Measurements from ENCODE around the gene PTGDS.

PTGDS gene

DNA sequence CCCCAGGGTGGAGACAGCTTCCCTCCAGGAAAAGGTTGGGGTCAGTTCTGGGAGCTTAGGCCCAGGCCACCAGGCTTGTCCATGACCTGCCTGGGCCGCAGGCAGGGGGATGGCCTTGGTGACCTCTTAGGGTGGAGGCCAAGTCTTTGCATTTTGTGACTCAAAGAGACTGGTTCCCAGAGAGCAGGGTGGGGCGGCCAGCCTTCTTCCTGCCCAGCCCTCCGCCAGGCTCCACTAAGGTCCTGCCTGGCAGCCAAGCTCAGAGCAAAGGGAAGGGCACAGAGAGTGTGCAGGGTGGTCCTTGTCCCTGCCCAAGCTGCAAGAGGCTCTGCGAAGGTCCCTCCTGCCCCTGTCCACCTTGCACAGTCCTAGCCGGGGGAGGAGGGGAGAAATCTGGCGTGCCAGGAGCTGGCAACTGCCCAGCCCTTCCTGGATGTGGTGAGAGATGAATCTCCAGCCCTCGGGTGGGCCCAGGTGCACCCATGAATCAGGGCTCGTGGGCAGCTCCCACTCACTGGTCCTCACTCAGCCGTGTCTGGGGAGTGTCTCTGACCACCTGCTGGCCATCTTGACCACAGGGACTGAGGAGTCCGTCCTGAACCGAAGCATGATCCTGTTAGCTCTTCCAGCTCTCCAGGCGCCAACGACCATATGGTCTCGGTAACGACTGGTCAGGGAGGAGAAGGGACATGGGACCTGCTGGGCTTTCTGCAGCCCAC, 2.3 kb upstream of the PTGDS start:
- no peak for DNase-seq

DNA sequence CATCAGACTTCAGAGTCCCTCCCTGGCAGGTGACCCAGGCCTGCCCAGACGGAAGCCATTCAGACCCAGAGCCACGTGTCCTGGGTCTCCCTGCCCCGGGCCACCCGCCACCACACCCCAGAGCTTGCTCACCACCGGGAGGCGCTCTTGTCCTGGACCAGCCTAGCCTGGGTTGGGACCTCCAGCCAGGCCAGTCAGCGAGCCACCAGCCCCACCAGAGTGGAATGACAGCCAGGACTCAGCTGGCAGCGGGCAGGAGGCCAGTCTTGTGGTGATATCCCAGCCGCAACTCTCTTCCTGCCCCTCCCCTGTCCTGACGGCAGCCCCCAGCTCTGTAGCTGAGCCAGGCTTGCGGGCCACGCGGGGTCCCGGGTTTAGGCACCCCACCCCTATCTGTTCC, 1.7 kb upstream of the PTGDS start:
- no peak for DNase-seq

DNA sequence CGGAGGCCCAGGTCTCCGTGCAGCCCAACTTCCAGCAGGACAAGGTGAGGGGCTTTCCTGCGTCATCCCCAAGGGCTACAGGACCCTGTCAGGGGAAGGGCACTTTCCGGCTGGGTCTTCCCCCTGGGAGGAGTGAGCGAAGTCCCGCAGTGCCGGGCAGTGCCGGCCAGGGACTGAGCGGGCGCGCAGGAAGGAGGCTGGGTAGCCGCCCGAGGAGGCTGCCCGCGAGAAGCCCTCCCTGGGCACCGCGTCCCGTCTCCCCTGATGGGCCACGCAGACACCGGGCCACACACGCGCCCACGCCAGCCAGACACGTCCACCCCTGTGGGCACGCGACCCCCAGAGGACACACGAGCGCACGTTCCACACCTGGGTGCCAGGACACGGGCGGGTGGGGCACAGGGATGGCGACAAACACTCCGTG, 357 bp downstream of the PTGDS start:
- no peak for DNase-seq

DNA sequence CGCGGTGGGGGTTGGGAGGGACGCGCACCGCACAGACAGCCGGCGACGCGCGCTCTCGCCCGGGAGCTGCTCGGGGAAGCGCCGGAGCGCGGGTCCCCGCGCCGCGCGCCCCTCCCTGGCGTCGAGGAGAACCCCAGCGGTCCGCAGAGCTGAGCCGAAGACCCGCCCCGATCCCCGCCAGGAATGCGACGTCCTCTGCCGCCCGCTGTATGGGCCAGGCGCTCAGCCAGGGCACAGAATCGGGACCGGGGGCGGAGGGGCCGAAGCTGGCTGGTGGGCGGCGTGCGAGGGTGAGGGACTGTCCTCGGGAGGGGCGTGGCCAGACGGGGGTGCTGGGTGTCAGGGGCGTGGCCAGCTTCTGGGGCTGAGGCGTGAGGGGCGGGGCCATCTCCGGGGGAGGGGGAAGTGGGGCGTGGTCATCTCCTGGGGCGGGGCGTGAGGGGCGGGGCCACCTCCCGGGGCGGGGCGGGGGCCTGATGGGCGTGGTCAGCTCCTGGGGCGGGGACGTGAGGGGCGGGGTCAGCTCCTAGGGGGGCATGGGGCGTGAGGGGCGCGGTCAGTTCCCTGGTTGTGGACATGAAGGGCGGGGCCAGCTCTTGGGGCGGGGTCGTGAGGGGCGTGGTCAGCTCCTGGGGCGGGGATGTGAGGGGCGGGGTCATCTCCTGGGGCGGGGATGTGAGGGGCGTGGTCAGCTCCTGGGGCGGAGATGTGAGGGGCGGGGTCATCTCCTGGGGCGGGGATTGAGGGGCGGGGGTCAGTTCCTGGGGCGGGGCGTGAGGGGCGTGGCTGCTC, 965 bp downstream of the PTGDS start:
- DNase-seq, result peak; percentile 45

DNA sequence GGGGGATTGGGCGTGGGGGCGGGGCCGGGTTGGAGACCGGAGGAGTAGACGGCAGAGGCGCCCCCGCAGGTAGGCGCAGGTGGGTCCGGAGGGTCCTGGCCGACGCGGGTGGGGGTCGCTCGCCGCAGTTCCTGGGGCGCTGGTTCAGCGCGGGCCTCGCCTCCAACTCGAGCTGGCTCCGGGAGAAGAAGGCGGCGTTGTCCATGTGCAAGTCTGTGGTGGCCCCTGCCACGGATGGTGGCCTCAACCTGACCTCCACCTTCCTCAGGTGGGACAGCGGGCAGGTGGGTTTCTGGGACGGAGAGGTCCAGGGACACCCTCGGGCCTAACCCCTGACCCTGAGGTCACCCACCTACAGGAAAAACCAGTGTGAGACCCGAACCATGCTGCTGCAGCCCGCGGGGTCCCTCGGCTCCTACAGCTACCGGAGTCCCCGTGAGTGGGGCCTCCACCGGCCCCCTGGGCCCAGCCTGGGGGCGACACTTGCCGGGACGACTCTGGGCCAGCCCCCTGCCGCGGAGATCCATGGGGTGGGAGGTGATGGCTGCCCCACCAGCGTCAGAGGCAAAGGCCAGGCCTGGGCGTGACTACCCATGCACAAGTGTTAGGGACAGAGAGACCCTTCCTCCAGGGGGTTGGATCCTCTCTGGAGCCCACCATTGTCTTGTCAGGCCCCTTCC, 1.7 kb downstream of the PTGDS start:
- no peak for DNase-seq

DNA sequence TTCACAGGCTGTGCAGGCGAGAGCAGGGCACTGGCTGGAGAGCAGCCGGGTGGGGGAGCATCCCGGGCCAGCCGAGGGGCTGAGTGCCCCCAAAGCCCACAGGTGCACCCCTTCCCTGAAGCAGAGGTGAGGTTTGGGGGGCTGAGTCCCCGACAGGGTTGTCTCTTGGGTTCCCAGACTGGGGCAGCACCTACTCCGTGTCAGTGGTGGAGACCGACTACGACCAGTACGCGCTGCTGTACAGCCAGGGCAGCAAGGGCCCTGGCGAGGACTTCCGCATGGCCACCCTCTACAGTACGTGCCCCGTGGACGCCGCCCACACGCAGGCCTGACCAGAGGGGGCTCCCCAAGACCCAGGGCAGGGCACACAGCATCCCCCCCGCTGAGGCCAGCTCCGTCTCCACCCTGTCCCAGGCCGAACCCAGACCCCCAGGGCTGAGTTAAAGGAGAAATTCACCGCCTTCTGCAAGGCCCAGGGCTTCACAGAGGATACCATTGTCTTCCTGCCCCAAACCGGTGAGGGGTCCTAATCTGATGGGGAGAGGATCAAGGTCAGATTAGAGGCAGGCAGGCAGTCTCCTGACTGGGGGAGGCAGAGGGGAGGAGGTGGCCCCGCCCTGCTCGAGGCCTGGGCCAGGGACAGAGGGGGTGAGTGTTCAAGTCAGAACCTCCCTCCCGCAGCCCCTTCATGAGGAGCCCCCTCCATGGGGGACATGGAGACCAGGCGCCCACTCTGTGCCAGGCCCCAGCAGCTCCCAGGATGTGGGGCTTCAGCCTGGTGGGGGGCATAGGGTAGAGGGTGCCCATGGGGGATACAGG, 2.7 kb downstream of the PTGDS start:
- DNase-seq, result no peak

DNA sequence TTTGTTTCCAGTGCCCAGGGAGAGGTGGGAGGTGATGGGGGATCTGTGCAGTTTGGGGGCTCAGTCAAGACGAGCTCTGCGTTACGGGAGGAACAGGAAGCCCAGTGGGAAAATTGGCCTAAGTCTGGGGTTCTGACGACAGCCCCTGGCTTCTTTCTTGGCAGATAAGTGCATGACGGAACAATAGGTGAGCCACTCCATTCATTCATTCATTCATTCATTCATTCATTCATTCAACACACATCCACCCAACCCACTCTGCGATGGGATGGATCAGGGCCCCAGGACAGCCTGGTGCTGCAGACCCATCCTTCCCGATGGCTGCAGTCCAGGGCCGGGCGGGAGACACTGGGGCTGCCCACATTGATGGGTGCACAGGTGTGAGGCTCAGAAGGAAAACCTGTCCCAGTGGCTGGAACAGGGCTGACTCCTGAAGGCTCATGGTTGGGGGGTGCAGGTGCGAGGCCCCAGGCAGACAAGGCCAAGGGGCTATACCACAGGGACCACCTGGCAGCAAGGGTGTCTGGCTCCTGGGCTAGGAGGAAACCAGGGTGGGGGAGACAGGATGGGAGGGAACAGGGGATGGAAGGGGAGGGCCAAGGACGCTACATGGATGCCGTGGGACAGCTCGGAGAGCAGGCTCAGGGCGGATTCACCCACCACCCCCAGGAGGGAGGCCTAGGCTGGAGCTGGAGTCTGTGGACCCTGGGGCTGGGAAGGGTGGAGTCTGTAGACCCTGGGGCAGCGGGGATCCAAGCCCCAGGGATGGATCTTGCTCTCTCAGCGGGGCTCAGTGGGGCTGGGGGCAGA, 3.6 kb downstream of the PTGDS start:
- no peak for DNase-seq

DNA sequence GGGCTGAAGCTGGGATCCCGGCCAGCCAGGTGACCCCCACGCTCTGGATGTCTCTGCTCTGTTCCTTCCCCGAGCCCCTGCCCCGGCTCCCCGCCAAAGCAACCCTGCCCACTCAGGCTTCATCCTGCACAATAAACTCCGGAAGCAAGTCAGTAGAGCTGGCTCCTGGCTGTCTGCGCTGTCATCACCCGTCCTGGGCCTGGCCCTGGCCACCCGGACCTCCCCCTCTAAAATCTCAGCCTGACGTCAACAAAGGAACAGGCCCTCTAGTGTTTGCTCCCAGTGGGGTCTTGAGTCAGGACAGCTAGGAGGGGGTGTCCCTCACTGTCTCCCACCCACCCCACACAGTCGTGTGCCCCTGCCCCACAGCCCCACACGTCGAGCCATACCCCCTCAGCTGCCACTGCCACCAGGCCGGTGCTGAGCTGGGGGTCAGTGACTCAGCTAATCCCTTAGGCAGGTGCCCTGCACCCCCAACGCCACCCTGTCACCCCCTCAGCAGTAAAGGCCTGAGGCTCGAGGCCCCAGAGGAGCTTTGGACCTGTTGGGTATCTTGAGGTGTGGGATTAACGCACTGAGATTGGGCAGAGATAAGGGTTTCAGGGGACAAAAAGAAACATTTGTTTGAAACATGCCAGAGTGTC, 4.4 kb downstream of the PTGDS start:
- no peak for DNase-seq

DNA sequence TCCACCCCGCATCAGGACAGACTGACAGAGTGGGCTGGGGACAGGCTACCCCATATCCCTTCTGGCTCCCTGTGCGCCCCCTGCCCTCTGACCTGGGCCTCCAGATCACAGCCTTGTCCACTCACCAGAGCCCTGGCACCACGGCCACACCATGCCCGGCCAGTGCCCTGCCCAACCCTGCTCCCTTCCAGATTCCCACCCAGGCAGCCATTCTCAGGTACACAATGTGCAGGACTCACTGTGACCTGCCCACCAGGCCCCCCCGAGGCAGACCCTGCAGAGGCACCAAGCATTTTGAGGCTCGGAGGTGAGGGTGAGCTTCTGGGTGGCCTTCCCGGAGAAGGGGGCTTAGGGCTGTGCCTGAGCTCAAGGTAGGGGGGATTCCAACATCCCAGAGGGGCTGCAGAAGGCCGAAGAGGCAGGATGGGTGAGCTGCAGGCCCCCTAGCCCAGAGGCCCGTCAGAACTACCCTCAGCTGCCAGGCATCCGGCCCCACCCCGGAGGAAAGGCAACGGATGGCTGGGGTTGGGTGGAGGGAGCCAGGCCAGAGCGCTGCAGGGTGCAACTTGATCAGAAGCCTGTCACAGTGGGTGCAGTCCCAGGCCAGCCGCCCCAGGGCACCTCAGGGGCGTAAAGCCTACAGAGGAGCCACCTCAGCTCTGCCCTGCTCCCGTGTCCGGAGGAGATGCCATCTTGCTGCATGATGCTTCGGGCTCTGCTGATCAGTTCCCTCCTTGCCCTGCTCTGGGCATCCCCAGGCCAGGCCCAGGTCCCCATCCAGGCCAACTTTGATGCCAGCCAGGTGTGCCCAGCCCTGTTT, 5.1 kb downstream of the PTGDS start, which contains the start of gene LCNL1:
LCNL1 (plus strand) TSS at position 762 of the 820 bp plus-strand sequence. CDS start 594 bp downstream, outside the sequence.
- no peak for DNase-seq

DNA sequence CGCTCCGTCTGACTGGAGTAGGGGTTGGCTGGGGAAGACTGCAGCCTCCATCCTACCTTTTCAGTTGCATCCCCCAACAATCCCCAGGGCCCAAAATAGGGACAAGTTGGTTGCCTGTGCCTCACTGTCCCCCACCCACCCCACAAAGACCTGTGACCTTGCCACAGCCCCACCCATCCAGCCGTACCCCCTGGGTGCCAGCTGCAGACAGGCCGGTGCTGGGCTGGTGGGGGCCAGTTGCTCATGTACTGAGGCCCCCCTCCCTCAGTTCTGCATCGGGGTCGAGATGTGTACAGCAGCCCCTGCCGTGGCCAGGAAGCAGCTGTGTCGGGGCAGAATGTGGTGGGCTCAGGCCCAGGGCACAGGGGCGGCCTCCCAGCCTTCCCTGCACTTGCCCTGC, 5.9 kb downstream of the PTGDS start:
- no peak for DNase-seq

DNA sequence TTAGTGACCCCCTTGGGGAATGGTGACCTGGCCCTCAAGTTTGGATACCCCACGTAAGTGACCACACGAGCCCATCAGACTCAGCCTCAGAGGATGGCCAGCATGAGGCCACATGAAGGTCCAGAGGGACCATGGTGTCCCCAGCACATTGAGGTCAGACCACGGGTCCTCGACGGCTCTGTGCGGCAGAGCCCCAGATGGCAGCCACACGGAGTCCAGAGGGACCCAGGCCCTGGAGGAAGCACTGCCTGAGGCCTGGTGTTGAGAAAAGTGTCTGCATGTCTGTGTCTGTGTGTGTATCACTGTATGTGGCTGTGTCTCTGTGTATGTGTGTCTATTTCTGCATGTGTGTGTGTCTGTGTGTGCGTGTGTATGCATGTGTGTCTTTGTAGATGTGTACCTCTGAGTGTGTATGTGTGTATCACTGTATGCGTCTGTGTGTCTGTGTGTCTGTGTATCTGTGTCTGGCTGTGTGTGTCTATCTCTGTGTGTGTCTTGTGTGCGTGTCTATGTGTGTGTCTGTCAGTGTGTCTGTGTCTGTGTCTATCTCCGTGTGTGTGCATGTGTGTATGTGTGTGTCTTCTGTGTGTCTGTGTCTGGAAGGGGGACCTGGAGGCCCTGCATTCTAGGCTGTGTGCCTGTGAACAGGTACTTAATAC, 6.5 kb downstream of the PTGDS start:
- DNase-seq, result no peak

DNA sequence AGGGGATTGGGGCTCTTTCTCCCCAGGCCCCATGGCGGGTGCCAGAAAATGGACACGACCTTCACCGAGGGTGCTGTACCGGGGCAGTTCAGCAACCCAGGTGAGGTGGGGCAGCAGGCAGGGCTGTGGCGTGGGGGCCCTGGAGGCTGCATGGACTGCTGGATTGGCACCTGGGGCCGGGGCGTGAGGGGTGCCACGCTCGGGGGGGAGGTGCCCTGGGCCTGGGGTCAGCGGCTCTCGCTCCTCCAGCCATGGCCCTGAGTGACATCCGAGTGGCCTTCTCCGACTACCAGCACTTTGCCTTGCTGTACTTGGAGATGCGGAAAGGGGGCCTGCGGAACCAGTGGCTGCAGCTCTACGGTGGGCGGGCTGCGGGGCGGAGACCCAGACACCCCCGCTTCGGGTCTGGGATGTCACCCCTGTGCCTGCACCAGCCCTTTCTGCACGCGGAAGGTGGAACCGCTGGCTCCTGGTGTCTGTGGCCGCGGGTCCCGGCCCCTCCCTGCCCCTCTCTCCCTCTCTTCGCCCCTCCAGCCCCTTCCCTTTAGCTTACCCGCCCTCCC, 7.2 kb downstream of the PTGDS start:
- no peak for DNase-seq

DNA sequence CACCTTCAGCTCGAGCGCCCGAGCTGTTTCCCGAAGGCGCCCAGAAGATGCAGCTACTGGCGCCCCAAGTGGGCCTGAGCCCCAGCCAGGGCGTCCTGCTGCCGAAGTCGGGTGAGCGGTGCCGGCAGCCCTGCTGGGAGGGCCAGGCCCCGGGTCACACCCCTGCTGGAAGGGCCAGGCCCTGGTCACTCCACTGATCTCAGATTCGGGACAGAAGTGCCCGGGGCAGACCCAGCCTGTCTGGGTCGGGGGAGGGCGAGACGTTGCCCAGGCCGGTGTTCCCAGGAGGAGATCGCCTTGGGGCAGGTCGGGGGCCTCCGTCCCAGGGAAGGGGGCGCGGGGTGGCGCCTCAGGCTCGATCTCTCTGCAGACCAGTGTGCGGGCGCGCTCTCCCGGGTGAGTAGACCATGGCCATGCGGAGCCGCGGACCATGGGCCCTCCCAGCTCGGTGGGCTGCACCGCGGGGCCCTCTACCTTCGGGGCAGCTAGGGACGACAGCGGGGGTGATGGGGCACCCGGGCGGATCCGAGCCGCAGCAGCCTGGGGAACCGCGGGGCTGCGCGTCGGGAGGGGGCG, 7.8 kb downstream of the PTGDS start:
- no peak for DNase-seq

DNA sequence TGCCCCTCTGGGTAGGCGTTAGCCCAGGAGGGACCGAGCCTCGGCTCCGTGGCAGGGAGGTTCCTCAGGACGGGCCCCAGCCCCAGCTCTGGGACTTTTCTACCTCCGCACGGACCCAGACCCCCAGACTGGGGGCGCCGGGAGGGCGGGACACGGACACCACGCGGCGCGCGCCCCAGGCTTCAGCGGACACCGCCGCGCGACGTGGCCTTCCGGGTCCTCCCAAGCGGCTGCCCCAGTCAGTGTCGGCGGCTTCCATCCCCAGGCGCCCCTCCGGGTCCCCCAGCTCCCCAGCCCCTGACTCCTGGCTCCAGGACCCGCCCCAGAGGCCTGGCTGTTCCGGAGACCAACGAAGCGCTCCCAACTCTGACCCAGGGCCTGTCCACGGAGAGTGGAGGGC, 8.5 kb downstream of the PTGDS start:
- DNase-seq, result no peak

DNA sequence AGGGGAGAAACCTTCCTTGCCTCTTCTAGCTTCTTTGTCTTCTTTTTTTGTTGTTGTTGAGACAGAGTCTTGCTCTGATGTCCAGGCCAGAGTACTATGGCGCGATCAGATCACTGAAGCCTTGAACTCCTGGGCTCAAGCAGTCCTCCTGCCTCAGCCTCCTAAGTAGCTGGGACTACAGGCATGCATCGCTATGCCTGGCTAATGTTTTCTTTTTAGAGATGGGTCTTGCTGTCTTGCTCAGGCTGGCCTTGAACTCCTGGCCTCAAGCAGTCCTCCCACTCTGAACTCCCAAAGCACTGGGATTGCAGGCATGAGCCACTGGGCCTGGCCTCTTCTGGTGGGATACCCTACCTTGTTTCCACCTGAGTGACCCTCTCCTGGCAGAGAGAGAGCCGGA, 11.6 kb downstream of the PTGDS start:
- no peak for DNase-seq

DNA sequence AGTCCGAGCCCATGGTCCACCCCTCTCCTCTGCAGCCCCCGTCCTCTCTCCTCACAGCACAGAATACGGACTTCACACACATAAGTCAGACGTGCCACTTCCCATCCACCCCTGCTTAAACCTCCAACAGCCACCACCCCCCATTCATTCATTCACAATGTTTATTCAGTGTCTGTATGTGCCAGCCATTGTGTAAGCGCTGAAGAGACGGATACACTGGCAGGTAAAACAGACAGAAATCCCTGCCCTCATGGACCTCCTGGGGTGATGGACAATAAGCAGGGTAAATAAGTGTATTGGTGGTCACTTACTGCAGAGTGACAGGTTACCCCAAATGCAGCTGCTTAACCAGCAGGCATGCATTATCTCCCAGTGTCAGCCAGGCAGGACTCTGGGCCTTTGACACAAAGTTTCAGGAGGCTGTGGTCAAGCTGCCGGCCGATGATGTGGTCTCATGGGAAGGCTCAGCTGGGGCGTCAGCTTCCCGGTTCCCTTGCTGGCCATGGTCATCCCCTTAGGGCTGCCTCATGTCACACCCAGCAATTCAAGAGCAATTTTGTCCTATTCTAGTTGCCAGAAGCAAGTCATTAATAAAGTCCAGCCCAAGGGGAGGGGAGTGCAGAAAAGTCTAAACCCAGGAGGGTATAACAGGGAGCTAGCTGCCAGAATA, 13.1 kb downstream of the PTGDS start:
- no peak for DNase-seq

DNA sequence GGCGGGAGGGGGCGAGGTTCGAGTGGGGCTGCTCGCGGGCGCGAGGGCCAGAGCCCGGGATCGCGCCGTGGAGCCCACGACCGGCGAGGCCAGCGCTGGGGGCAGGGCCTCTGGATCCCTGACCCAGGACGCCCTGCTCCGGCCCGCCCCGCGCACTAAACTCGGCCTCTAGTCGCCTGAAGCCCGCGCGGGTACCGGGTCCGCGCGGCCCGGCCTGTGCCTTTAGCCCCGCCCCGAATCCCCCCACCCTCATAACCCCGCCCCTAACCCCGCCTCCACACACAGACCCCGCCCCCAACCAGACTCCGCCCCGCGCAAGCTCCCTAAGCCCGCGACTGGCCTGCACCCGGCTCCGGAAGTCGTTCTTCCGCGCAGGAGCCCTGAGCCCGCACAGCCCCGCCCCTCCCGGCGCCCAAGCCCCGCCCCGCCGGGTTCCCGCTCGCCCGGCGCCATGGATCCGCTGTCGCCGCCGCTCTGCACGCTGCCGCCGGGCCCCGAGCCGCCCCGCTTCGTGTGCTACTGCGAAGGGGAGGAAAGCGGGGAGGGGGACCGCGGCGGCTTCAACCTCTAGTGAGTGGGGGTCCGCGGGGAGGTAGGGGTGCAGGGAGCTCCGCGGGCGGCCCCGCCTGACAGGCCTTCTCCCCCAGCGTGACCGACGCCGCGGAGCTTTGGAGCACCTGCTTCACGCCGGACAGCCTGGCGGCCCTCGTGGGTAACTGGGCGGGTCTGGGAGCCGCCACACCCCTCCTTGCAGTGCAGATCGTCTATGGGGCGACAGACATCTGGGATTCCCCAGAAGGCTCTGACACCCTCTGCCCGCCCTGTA, 14.9 kb downstream of the PTGDS start, which contains the start of gene PAXX:
PAXX (plus strand) TSS at position 430 of the 826 bp plus-strand sequence; CDS start at position 452, 22 bp downstream.
- peak; percentile 82 for DNase-seq
